H1 (cell line): ENCODE data around the gene RALGDS. TPM values are rescaled to one million over a fixed set of nuclear protein-coding genes. Genes with fewer than 3 reads are reported as not detected.

ENCODE experiments used
- CTCF ChIA-PET: fragments of 300-600 bp; sonication (Branson Sonifier 250); formaldehyde crosslinking; loops from one replicate; lab custom pipeline; 2021; ENCODE audit not compliant: partially characterized antibody; lab: Charles Lee
- POLR2A ChIA-PET: fragments of 300-600 bp; sonication (Branson Sonifier 250); formaldehyde crosslinking; loops from one replicate; lab custom pipeline; 2021; ENCODE audit warnings: inconsistent platforms; ENCODE audit not compliant: partially characterized antibody; lab: Charles Lee
- DNase-seq, 2 experiments: peaks; one replicate each; pipeline versions ENCODE4 v3.0.0 to v3.0.0-alpha.2; 2010 to 2022; ENCODE audit warnings: low spot score in 2 of 2, low read depth in 1 of 2, mixed read lengths in 1 of 2
- FAIRE-seq: peaks from 2 replicates; lab custom pipeline; 2011; peaks lifted over from hg19 to GRCh38; lab: Jason Lieb, UNC
- H2AFZ ChIP-seq: 2 replicates; pipeline ENCODE4 v1.8.1; 2012; ENCODE audit warnings: low read length, inconsistent platforms
- H2AK5ac ChIP-seq: 2 replicates; pipeline ENCODE4 v1.6.1; 2013; ENCODE audit warnings: low read depth, low read length
- H2BK120ac ChIP-seq: replicated peaks from 2 replicates; pipeline ENCODE3; 2013; ENCODE audit warnings: low read depth, low read length, inconsistent platforms
- H2BK12ac ChIP-seq: 2 replicates; pipeline ENCODE4 v1.6.1; 2013; ENCODE audit warnings: low read depth, low read length
- H2BK15ac ChIP-seq: 2 replicates; pipeline ENCODE4 v1.6.1; 2013; ENCODE audit warnings: low read length
- H2BK20ac ChIP-seq: 2 replicates; pipeline ENCODE4 v1.6.1; 2013; ENCODE audit warnings: low read length
- H2BK5ac ChIP-seq: 2 replicates; pipeline ENCODE4 v1.6.1; 2013; ENCODE audit warnings: low read depth, low read length
- H3K14ac ChIP-seq: 2 replicates; pipeline ENCODE4 v1.6.1; 2013; ENCODE audit warnings: inconsistent platforms; ENCODE audit not compliant: insufficient read length
- H3K18ac ChIP-seq: 2 replicates; pipeline ENCODE4 v1.6.1; 2013; ENCODE audit warnings: low read length; ENCODE audit errors: extremely low read depth
- H3K23ac ChIP-seq: 2 replicates; pipeline ENCODE4 v1.6.1; 2013; ENCODE audit warnings: inconsistent platforms; ENCODE audit not compliant: insufficient read length
- H3K23me2 ChIP-seq: 2 replicates; pipeline ENCODE4 v1.6.1; 2013; ENCODE audit warnings: low read depth, low read length
- H3K27ac ChIP-seq: 2 replicates; pipeline ENCODE4 v1.6.1; 2011; ENCODE audit warnings: low read depth, low read length, inconsistent platforms
- H3K27me3 ChIP-seq, 4 experiments: replicated peaks in 1 of 4; 1 replicate in 1 of 4; 2 replicates in 3 of 4; pipeline versions ENCODE4 v1.6.1 to v1.8.1; 2011 to 2013; ENCODE audit warnings: low read length in 3 of 4, mild to moderate bottlenecking in 3 of 4, inconsistent platforms in 2 of 4, mixed read lengths in 2 of 4, moderate library complexity in 1 of 4; ENCODE audit not compliant: control insufficient read depth in 3 of 4, insufficient read depth in 3 of 4; ENCODE audit errors: extremely low read depth in 1 of 4
- H3K36me3 ChIP-seq, 4 experiments: 2 replicates each; pipeline versions ENCODE4 v1.6.1 to v1.8.1; 2011 to 2013; ENCODE audit warnings: mild to moderate bottlenecking in 4 of 4, low read length in 3 of 4, moderate library complexity in 2 of 4, control low read depth in 1 of 4, inconsistent platforms in 1 of 4; ENCODE audit not compliant: insufficient read depth in 4 of 4, control insufficient read depth in 2 of 4
- H3K4ac ChIP-seq: replicated peaks from 2 replicates; pipeline ENCODE3; 2013; ENCODE audit warnings: low read length, low read depth, mixed read lengths, inconsistent platforms; ENCODE audit not compliant: insufficient read length
- H3K4me1 ChIP-seq, 4 experiments: replicated peaks in 1 of 4; 1 replicate in 1 of 4; 2 replicates in 3 of 4; pipeline versions ENCODE4 v1.6.1 to v1.8.1; 2011 to 2013; ENCODE audit warnings: low read length in 3 of 4, inconsistent platforms in 2 of 4, mixed read lengths in 1 of 4; ENCODE audit not compliant: insufficient read depth in 4 of 4, control insufficient read depth in 3 of 4
- H3K4me2 ChIP-seq, 2 experiments: 2 replicates each; pipeline versions ENCODE4 v1.6.1 to v1.8.1; 2011 to 2013; ENCODE audit warnings: low read depth in 2 of 2, low read length in 2 of 2, control low read depth in 1 of 2, inconsistent platforms in 1 of 2, mild to moderate bottlenecking in 1 of 2; ENCODE audit not compliant: insufficient read depth in 1 of 2
- H3K4me3 ChIP-seq, 4 experiments: fragments of 200-600, 300-600 bp in 1 of 4; sonication (generic), shearing (Covaris generic), sonication (Bioruptor Twin) in 1 of 4; 2 replicates each; pipeline versions ENCODE4 v1.5.1 to v1.8.1; 2011 to 2016; ENCODE audit warnings: low read length in 4 of 4, low read depth in 3 of 4, control low read depth in 2 of 4, inconsistent platforms in 2 of 4, mild to moderate bottlenecking in 2 of 4, mixed read lengths in 1 of 4, moderate library complexity in 1 of 4; ENCODE audit not compliant: insufficient read depth in 2 of 4; ENCODE audit errors: extremely low read depth in 1 of 4
- H3K56ac ChIP-seq: replicated peaks from 2 replicates; pipeline ENCODE3; 2013; ENCODE audit warnings: low read depth, mild to moderate bottlenecking, mixed read lengths, low read length, inconsistent platforms; ENCODE audit not compliant: insufficient read length
- H3K79me1 ChIP-seq: 2 replicates; pipeline ENCODE4 v1.6.1; 2013; ENCODE audit warnings: low read depth, low read length, control low read depth
- H3K79me2 ChIP-seq, 2 experiments: 2 replicates each; pipeline versions ENCODE4 v1.6.1 to v1.8.1; 2012 to 2013; ENCODE audit warnings: low read length in 2 of 2, mild to moderate bottlenecking in 2 of 2, inconsistent platforms in 1 of 2; ENCODE audit not compliant: insufficient read depth in 2 of 2, control insufficient read depth in 1 of 2
- H3K9ac ChIP-seq, 4 experiments: replicated peaks in 1 of 4; 1 replicate in 1 of 4; 2 replicates in 3 of 4; pipeline versions ENCODE4 v1.6.1 to v1.8.1; 2011 to 2013; ENCODE audit warnings: low read depth in 3 of 4, low read length in 3 of 4, control low read depth in 2 of 4, mild to moderate bottlenecking in 2 of 4, moderate library complexity in 2 of 4, inconsistent platforms in 1 of 4; ENCODE audit errors: extremely low read depth in 1 of 4
- H3K9me3 ChIP-seq, 2 experiments: 2 replicates each; pipeline versions ENCODE4 v1.6.1 to v1.8.1; 2012 to 2013; ENCODE audit warnings: mild to moderate bottlenecking in 2 of 2, moderate library complexity in 2 of 2, control low read depth in 1 of 2, inconsistent platforms in 1 of 2, low read depth in 1 of 2, low read length in 1 of 2, mixed read lengths in 1 of 2; ENCODE audit not compliant: insufficient read depth in 2 of 2
- H4K20me1 ChIP-seq, 2 experiments: replicated peaks in 1 of 2; 2 replicates each; pipeline versions ENCODE3 to v1.8.1; 2011 to 2013; ENCODE audit warnings: inconsistent platforms in 2 of 2, low read length in 2 of 2, mild to moderate bottlenecking in 1 of 2; ENCODE audit not compliant: insufficient read depth in 2 of 2, control insufficient read depth in 1 of 2
- H4K5ac ChIP-seq: 2 replicates; pipeline ENCODE4 v1.6.1; 2013; ENCODE audit warnings: low read length, low read depth, mixed read lengths, inconsistent platforms; ENCODE audit not compliant: insufficient read length
- H4K8ac ChIP-seq: 2 replicates; pipeline ENCODE4 v1.8.0; 2013; ENCODE audit warnings: mild to moderate bottlenecking, moderate library complexity, low read length, inconsistent platforms; ENCODE audit not compliant: insufficient read depth; ENCODE audit errors: extremely low read depth
- H4K91ac ChIP-seq: replicated peaks from 2 replicates; pipeline ENCODE3; 2013; ENCODE audit warnings: low read length, mixed read lengths, inconsistent platforms; ENCODE audit not compliant: insufficient read length
- CTBP2 ChIP-seq: IDR thresholded peaks from 2 replicates; pipeline ENCODE4 v1.7.0; 2011; ENCODE audit warnings: borderline replicate concordance, mild to moderate bottlenecking, moderate library complexity, mixed read lengths, low read length; ENCODE audit not compliant: insufficient read depth, insufficient read length
- WGBS, 2 experiments: shearing (Covaris generic) in 1 of 2; methylation state at CpG; one replicate each; pipeline versions ENCODE4 v1.1.6 to v1.1.7; 2013 to 2015; ENCODE audit warnings: low lambda C conversion rate in 2 of 2, mixed read lengths in 2 of 2, inconsistent platforms in 1 of 2, low coverage in 1 of 2, missing lambda C conversion rate in 1 of 2; ENCODE audit not compliant: insufficient replicate concordance in 2 of 2, insufficient coverage in 1 of 2, insufficient read length in 1 of 2; ENCODE audit errors: extremely low coverage in 1 of 2, missing lambda C conversion rate in 1 of 2; 5-methylcytosine and 5-hydroxymethylcytosine counted together
- polyA plus RNA-seq, 7 experiments: library from polyadenylated mRNA; depleted of rRNA in 3 of 7; stranded (reverse) in 5 of 7; unstranded in 2 of 7; fragments of >200 nt in 5 of 7; fragments of 200-250 nt in 2 of 7; gene quantifications; 1 replicate in 5 of 7; 2 replicates in 1 of 7; 4 replicates in 1 of 7; pipeline versions ENCODE4 v1.2.1 to v1.2.3, GENCODE V29; 2011 to 2013; ENCODE audit warnings: missing spikeins in 2 of 7, mixed read lengths in 2 of 7
- total RNA-seq: library from RNA; stranded (reverse); fragmentation: NEBNext Ultra II Directional; extraction: Animal tissue kit (Norgen Biotek cat#: 25700); gene quantifications from 2 replicates; pipeline ENCODE4 v1.2.1, GENCODE V29; 2021

The RALGDS gene
- total and polyA plus RNA-seq, 2 of the 8 experiments (the other 6 are each of a cell fraction or from before 2014, with no cell fraction given), result 14.5 to 25.5 TPM

- Histone ChIP-seq H3K79me2 (no peaks in the 10 kb centered on the region), H2AFZ (no peak overlapping the region), H3K4me3 (no peak overlapping the region), H3K79me1 (0 out of 2 replicates have a peak, but pooled peaks cover 2% of the 10 kb centered on the region), H3K4me1 (peaks cover 6 to 22% (median 13%) of the 10 kb centered on the region in 4 experiments), H3K27ac (no peak overlapping the region), H2BK5ac (no peak overlapping the region), H2BK12ac (no peak overlapping the region), H3K9ac (no peak overlapping the region), H2BK120ac (no peak overlapping the region), H2BK15ac (no peak overlapping the region), H3K56ac (no peak overlapping the region), H3K36me3 (peaks cover 15 to 46% (median 30%) of the 10 kb centered on the region in 4 experiments; a peak in 7 of 8 replicates), H3K4me2 (no peak overlapping the region), H4K20me1 (peaks cover 0 to 6% of the 10 kb centered on the region in 2 experiments), H2AK5ac (no peak overlapping the region), H3K18ac (no peak overlapping the region), H3K4ac (no peak overlapping the region), H4K8ac (no peak overlapping the region), H3K23ac (no peak overlapping the region), H2BK20ac (no peak overlapping the region), H3K9me3 (no peaks in the 10 kb centered on the region), H3K14ac (no peak overlapping the region), H4K5ac (no peak overlapping the region), H3K27me3 (no peaks in the 10 kb centered on the region), H4K91ac (no peak overlapping the region), H3K23me2 (no peaks in the 10 kb centered on the region)
- TF ChIP-seq CTBP2, result no peak
- ChIA-PET POLR2A (interaction anchor here (1.2 kb wide), 1 partner anchor 11 kb away, joined by 4 read pairs; no protein-coding TSS in a partner anchor), CTCF (interaction anchor here (1.8 kb wide), 1 partner anchor 16 kb away, joined by 6 read pairs; no protein-coding TSS in a partner anchor)
- no peak for DNase-seq
- 90% methylated on average over 13 of the region's 13 CpGs; no CpG with 5 or more reads in 1 of the 2 experiments for WGBS, 2 experiments
- FAIRE-seq, result no peak
These were observed 64.5 kb downstream of the RALGDS start for GRCh38 chr9:133056533-133056932.
